GM21576 (cell line): ENCODE measurements around the gene ALK.
A peak's percentile ranks its signal among the peaks of the same experiment; 100 is the strongest.

Experiments used
- ATAC-seq: cut with Tn5 transposase; IDR thresholded peaks from one replicate; pipeline ENCODE4 v1.9.1; 2021; ENCODE audit warnings: mild to moderate bottlenecking, moderate library complexity; ENCODE audit not compliant: unreplicated experiment

ALK gene

DNA sequence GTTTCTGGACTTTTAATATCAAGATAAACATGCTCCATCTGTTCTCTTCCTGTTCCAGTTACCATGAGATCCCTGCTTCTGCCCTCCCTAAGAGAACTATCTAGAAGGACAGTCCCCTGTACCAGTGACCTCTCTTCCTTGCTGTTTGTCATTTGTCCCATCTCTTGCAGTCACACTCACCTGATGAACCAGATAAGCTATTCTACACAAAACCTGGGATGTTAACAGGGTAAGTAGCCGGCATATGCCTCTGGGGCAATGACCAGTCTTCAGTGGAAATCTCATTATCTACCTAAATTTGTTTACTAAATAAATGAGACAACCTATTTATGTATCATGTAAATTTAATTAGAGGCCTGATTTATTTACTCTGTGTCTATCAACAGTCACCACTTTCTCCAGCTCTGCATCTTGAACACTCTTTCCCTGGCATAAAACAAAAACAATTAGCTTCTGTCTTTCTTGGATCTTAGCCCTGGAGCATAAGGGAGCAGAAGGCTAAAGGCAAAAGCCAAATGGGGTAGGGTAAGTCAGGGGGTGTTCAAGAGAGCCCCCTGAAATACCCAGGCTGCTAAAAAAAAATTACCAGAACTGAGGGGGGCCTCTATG lies 337.7 kb downstream of the ALK start:
- ATAC-seq: no peak

DNA sequence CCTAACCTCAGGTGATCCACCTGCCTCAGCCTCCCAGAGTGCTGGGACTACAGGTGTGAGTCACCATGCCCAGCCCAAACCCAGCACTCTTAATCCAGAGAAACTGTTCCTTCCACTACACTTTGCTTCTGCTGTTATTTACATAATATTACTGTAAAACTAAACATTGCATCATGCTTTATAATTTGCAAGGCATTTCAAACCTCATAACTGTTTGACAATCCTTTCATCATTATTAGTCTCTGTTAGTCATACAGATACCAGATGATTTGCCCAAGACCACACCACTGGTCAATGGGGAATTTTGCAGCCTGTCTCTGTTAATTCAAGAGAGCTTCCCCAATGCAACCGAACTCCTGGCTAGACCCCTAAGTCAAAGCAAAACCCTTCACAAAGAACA lies 338.3 kb downstream of the ALK start:
- ATAC-seq: no peak

DNA sequence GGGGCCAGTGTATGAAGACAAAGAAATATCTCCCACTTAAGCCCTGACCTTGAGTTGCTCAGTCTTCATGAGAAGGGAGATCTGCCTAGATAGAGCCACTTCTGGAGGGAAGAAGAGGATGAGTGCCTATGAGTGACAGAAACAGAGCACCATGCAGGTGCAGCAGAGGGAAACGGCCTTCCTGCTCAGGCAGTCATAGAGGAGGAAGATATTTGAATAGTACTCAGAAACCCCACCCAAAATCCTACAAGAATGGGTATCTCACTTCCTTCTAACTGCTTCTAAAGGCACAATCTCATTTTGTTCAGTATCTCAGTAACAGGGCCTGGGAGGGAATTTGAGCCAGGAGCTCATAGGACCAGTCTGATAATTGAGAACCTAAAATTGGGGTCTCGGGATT lies 339.3 kb downstream of the ALK start:
- ATAC-seq: peak; percentile 41

DNA sequence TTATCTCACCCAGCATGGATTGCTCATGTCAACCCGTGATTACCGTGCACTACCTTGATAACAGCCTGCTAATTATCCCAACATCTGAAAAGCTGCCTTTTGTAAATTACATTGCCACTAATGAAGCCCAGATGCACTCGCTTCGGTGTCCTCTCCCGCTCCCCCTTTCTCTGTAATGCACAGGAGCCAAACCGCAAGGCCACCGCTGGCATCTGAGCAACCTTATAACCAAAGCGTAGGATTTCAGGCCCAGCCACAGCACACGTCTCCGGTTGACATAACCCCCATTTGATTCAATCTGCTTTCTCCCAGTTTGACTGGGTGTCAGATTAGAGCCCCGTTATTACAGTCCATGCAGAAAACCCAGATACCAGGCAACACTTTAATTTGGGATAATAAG lies 341.2 kb downstream of the ALK start:
- no peak for ATAC-seq

DNA sequence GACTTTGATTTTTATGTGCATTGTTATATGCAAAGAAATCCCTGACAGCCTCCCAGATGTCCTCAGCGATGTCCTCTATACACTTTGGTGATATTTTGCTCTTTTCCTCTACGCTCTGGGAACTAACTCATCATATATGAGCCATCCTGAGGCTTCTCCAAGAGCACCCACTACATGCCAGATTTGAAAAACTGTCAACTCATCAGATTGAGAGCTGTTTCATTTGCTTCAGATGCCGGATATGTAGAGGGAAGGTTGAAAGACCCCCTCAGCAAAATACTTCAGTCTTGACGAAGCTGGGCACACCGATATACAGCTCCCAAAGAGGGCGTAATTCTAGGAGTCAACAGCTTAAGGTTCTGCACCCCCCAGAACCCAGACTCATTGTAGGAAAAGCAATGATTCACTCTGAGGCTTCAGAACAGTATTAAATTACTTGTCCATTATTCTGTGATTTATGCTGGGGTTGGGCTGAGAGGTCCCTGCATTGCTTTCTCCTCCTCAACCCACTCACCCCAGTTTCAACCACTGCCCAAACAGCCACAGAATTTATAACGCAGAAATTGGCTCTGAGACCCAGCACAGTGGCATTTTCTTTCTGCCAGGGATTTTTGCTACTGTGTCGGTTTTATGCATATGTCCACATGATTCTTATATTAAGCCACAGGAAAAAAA lies 341.8 kb downstream of the ALK start:
- no peak for ATAC-seq

DNA sequence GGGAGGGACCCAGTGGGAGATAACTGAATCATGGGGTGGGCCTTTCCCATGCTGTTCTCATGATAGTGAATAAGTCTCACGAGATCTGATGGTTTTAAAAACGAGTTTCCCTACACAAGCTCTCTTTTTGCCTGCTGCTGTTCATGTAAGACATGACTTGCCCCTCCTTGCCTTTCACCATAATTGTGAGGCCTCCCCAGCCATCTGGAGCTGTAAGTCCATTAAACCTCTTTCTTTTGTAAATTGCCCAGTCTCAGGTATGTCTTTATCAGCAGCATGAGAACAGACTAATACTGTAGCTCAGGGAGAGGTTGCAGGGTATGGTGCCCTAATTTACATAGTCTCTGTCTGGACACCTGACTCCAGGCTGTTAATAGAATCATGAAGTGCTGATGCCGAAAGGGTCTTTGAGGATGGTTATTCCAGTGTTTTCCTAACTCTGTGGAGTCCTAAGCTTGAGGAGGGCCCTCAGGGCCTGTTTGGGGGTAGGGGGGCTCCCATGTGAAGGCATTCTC lies 343.2 kb downstream of the ALK start:
- ATAC-seq: no peak

DNA sequence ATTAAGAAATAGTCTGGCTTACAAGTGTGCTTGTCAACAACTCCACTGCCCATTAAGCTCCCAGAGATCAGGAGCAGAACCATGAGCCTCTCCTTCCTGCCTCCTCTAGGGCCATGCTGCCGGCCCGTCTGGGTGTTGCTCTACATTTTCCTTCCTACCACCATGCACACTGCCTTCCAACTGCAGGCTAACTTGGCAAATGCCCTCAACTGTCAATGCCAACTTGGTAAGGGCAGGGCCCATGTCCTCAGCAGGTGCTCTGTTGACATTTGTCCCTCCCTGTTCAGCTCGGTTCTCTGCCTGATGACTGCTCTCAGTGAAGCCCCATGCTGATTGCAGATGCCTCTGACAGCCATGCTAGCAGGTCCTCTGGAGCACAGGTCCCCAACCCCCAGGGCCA lies 345.2 kb downstream of the ALK start:
- no peak for ATAC-seq

DNA sequence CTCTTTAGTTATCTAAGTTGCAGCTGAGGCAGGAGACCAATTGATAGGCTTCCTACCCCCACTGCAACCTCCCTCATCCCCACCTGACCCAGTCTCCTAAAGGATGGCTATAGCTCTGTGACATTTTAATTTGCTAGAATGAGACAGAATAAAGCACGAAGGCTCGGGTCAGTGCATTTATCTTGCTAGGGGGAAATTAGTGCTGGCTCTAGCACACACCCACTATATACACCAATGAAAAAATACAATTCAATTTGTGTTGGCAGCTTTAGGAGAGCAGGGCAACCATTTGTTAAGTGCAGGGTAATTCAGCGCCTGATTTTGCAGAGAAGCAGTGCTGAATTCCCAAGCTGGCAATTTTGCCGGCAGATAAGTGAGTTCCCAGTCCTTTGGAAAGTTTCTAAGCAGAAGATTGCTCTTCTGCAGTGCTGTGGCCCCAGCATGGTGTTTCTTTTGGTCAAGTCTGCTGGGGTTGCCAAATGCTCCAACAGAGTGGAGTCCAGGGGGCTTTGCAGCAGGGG lies 346.0 kb downstream of the ALK start:
- no peak for ATAC-seq

DNA sequence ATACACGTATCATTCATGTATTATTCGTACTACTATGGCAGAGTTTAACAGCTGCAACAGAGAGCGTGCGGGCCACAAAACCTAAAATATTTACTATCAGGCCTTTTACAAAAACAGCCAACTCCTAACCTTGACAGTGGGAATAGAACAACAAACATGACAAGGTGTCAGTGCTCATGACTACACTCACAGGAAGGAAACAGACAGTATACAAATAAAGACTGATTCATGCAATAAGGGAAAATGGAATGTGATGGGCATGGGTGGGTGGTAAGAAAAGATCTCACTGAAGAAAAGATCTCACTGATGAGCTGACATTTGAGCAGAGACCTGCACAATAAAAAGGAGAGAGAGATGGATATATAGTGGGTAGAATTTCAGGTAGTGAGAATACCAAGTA lies 347.8 kb downstream of the ALK start:
- no peak for ATAC-seq

DNA sequence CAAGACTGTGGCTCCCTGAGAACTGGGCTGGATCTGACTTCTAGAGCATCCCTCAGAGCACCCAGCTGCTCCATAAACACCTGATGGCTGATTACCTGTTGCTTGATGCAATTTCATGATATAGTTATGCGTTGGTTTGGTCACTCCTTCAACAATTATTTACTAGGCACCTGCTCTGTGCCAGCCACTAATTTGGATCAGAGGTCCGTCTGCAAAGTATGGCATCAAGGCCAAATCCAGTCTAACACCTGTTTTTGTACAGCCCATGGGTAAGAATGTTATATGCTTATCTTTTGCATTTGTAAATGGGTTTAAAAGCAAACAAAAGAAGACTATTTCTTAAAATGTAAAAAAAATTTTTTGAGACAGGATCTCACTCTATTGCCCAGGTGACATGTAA lies 348.2 kb downstream of the ALK start:
- ATAC-seq: no peak

DNA sequence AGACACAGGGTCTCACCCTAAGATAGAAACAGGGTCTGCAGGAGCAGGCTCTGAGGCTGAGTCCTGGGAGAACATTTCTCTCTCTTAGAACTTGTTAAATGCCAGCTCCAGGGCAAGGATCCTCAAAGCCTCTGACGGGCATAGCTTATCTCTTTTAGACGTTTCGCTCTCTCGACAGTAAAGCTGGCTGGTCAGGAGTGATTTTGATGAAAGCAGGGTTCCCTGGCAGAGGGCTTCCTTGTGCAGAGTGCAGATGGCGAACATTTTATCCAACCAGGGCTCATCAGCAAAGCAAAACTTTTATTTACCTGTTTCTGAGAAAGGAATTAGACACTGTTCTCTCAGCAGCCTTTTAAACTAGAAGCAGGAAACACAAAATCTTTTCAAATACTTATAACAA lies 350.8 kb downstream of the ALK start:
- ATAC-seq: no peak

DNA sequence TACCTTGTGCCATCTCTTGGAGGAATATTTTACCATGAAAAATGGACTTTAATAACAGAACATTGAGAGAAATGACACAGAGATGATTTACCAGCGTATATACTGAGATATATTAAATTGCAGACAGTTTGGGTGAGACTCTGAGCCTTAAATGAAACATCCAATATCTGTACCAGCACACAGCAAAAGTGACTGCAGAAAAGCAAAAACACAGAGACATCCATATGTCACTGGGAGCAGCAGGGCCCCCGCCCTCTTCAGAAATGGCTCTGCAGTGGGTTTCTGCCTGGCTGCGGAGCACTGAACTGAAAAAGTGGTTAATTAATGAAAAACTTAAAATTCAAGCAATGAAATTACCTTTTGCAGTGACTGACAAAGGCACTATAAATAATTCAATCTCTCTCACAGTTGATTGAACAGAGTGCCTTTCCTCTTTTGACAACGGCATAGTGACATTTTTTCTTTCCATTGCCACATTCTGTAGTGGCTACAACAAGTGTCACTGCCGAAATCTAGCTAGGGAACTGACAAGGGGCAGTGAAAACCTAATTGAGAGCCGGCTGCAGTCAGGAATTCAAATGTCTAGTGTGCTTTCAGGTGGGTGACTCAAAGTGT lies 353.4 kb downstream of the ALK start:
- no peak for ATAC-seq

DNA sequence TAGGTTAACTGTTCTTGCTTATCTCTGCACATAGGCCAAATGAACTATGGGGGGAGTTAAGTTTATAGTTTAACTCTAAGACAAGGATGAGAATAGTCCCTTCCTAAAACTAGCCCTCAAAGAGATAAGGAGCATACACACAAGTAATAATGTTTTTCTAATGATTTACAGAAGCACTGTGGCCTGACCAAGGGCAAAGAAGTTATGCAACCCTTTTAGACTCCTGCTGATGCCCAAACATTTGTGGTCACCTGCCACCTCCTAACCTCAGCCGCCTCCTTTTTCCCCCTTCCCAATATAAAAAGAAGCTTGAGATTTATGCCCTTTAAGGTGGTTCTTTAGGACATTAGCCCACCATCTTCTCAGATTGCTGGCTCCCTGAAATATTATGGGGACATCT lies 357.7 kb downstream of the ALK start:
- no peak for ATAC-seq

DNA sequence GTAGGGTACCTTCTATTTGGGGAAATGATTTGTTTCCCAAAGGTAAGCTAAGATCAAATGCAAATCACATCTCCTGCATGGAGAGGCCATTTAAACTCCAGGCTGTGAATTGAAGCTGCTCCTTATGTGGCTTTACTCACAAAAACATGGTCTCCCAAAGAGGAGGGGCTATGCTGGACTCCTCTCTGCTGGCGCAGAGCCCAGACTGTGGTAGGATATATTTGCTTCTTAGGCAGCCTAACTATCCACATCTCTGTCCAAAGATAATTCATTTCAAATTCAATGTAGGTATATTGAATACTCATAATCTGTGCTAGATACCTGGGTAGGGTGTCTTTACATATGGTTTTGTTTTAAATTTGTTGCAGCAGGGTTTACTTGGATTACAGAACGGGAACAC lies 358.5 kb downstream of the ALK start:
- ATAC-seq: no peak

DNA sequence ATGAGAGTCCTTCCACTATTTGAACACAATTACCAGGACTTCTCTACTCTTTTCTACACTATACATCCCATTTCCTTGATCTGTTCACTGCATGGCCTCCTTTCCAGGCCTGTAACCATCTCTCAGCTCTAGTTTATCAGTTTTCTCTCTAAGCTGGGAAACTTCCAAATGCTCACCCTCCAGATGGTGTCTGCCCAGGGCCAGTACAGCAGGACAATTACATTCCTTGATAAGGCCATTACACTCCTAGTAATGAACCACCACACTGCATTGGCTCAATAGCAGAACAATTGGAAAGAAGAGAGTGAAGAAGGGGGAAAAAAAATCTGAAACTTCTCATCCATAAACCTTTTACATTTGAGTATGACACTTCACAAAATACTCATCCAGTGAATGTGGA lies 359.1 kb downstream of the ALK start:
- ATAC-seq: no peak

DNA sequence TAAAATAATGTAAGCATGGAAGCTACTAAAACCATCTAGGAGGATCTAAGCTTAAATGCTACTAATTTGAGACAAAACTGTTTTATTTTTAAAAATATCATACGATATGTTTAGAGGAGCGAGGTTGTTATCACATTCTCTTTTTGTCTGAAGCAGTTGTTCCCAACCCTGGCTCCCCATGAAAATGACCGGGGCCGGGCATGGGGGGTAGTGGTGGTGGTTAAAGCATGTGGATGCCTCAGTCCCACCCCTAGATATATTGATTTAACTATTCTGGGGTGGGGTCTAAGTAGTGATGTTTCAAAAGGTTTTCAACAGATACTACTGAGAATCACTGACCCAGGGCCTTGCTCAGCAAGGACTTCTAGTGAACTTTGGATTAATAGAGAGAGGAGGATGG lies 359.8 kb downstream of the ALK start:
- ATAC-seq: no peak

DNA sequence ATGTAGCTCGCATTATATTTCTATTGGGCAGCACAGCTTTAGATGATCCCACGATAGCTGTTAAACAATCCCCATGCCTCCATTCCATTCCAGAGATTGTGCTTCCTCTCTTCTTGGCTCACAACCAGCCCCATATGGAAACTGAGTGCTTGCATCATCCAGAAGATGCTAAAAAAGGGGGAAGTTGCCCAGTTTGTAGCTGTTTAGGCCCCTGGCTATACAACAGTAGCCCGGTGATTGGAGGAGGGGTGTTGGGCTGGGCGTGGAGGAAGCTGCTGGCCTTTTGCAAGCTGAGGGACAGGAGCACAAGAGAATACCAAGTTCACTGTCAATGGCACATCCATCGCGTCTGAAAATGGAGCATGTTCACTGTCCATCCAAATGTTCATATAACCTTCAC lies 360.2 kb downstream of the ALK start:
- no peak for ATAC-seq

DNA sequence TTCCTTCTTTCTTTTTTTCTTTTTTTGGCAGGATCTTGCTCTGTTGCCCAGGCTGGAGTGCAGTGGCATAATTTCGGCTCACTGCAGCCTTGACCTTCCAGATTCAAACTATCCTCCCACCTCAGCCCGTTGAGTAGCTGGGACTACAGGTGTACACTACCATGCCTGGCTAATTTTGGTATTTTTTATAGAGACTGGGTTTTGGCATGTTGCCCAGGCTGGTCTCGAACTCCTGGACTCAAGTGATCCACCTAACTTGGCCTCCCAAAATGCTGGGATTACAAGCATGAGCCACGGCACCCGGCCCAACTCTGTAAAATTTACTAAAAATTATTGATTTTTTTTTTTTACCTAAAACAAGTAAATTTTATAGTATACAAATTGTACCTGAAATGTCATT lies 360.8 kb downstream of the ALK start:
- ATAC-seq: no peak

DNA sequence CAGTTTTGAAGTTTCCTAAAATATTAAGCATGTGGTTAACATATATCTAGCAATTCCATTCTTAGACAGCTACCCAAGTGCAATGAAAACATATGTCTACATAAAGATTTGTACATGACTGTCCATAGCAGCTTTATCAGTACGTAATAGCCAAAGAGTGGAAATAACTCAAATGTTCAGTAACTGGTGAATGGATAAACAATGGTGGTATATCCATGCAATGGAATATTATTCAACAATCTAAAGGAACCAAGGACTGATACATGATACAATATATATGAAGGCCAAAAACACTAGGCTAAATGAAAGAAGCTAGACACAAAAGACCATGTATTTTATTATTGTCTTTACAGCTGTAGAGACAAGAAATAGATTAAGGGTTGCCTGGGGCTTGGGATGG lies 361.4 kb downstream of the ALK start:
- ATAC-seq: no peak

DNA sequence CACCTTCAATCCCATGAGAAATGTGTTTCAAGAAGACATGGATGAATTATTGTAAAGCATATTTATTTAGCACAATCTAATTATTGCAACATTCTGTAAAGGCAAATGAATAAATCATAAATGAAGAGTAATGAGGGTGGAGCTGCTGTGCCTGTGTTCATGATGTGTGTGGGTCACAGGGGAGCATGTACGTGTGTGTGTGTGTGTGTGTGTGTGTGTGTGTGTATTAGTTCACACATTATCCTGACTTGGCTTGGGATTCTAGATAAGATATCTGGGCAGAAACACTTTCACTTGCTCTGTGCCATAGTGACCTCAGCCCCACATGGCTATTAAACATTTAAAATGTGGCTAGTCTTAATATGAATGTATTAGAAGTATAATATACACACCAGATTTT lies 361.8 kb downstream of the ALK start:
- no peak for ATAC-seq

DNA sequence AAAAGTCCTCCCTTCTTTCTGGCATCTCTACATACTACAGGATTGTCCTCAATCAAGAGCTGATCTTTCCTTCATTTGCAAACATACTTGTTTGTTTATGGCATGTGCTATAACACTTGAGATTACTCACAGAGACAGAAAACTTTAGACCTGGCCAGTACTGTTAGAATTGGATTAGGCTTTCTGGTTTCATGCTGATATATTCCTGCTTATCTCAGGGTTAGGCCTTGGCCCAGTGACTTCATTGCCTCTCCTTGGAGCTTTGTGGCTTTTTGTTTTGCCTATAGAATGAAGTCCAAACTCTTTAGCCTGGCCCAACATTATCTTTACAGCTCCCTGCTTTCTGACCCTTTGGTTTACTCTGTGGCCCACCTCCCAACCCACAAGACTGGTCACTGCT lies 363.3 kb downstream of the ALK start:
- no peak for ATAC-seq

DNA sequence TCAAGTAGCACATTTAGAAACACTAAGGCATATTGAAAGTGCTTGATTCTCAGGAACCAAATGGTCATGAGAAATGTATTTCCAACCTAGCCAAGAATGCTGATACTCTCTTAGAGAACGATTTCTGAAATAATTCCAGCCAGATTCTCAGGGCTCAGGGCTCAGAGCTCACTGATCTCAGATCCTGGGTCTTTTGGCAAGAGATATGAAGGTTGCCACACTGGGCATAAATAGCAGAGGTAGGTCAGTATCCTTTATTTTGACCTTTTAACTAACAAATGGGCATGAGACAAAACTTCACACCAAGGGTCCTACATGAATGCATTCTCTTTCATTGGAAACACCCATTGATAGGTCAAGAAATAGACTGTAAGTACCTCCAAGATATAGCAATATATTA lies 364.1 kb downstream of the ALK start:
- ATAC-seq: no peak
